Measurements from ENCODE around the gene ZNF467.

Gene ZNF467

GRCh38 chr7:149770728-149771636 lies 2.4 kb downstream of the ZNF467 start:
- DNase-seq (ENCODE audit: low spot score): no peak

GRCh38 chr7:149769915-149770314 lies 3.5 kb downstream of the ZNF467 start:
- DNase-seq (ENCODE audit: low spot score): no peak

DNA sequence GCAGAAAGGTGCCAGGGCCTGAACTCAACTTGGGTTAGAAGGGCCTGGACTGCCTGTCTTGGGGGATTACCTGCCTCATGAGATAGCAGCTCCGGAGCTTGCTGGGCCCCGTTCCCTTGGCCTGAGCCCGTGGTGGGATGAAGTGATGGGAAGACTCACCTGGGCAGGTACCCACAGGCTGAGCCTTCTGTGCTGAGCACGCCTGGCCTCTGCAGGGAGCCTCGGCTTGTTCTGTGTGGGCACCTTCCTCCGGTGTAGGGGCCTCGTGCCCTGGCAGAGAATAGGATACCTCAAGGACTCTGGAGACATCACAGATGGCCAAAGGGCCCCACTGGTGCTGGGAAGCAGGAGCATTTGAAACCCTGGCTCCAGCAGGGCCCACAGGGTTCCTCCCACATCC lies 4.5 kb downstream of the ZNF467 start:
- no peak for DNase-seq (ENCODE audit: low spot score)

GRCh38 chr7:149767068-149767467 lies 6.3 kb downstream of the ZNF467 start:
- no peak for DNase-seq (ENCODE audit: low spot score)

DNA sequence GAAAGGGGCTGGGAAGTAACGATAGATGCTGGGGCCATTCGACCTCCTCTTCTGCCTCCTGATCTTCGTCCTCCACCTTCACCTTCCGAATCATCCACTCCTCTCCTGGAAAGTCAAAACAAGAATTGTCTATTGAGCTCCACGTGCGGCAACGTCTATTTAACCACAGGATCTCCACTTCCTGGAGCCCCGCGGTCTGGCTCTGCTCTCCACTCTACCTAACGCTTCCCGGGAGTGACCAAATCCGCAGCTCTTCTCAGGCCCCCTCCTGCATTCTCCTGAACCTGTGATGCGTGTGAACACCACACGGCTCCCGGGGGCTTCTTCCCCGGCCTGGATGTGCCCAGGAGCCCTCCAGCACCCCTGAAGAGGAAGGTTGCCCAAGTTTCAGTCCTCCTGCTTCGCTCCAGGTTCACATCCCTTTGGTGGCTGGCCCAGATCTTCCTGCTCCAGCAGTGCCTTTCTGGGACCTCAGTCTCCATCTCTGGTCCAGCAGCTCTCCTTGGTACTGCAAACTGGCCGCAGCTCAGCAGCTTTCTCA lies 7.2 kb downstream of the ZNF467 start:
- DNase-seq (ENCODE audit: low spot score): no peak

- no peak for DNase-seq (ENCODE audit: low spot score)
Measured at GRCh38 chr7:149765399-149766121, 7.8 kb downstream of the ZNF467 start.

DNA sequence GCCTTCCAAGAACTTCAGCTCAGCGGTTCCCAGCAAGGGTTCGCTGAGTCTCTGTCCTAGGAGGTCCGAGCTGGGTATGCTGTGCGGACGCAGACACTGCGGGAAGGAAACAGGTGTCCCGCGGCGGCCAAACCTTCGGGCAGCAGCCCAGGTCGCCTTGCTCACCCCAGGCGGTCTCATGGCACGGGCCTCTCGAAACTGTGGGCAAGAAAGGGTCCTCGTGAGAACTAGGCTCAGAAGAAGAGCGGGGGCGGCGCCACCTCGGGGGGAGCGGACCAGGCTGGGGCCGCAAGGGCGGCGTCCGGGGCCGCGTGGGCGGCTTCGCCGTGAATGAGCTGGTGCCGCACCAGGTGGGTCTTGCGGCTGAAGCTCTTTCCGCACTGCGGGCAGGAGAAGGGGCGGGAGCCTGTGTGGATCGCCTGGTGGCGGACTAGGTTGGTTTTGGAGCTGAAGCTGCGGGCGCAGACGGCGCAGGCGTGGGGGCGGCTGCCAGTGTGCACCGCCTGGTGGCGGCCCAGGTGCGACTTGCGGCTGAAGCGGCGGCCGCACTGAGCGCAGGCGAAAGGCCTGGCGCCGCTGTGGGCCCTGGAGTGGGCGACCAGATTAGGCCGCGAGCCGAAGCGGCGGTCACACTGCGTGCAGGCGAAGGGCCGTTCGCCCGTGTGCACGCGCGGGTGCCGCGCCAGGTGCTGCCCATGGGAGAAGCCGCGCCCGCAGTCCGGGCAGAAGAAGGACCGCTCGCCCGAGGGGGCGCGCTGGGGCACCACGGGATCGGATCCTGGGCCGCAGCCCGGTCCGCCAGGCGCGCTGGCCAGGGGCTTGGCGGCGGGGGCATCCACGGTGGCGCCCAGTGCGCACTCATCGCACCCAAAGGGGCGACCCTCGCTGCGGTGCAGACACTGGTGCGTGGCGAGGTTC lies 8.6 kb downstream of the ZNF467 start:
- DNase-seq (ENCODE audit: low spot score): no peak

- DNase-seq (ENCODE audit: low spot score): no peak
Measured at GRCh38 chr7:149763563-149764240, 9.7 kb downstream of the ZNF467 start.

DNA sequence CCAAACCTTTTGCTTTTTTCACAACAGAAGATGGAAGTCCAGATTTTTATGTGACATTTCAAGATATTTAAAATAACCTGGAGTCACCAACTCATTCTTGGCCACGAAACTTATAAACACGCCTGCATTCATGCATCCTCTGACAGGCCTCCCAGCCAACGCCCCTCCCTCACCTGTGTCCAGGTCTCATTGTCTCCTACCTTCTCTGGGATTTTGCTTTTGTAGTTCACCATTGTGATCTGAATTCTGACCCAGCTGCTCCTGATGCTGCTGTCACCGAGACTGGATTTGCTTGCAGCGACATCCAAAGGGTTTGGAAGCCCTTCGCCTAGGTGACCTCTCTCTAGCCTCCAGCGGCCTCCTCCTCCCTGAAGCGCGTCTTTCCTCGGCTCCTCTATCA lies 10.8 kb downstream of the ZNF467 start:
- no peak for DNase-seq (ENCODE audit: low spot score)

GRCh38 chr7:149762089-149762488 lies 11.3 kb downstream of the ZNF467 start:
- DNase-seq (ENCODE audit: low spot score): no peak

DNA sequence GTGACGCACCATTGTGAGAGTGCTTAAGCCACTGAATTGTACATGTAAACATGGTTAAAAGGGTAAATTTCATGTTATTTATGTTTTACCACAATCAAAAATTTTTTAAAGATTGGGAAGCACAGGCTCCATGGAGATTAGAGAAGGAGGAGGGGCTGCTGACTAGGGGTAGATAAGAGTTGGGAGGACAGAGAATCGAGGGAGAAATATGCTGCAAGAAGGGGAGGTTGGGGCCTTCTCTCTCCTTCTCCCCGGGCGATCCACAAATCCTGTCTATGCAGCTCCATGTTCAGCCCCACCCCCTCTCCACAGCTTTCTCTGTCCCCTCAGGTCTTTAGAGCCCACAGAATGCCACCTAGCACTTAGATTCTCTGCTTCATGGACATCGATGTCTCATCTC lies 12.1 kb downstream of the ZNF467 start:
- DNase-seq (ENCODE audit: low spot score): no peak

GRCh38 chr7:149760538-149760937 lies 12.8 kb downstream of the ZNF467 start:
- no peak for DNase-seq (ENCODE audit: low spot score)

DNA sequence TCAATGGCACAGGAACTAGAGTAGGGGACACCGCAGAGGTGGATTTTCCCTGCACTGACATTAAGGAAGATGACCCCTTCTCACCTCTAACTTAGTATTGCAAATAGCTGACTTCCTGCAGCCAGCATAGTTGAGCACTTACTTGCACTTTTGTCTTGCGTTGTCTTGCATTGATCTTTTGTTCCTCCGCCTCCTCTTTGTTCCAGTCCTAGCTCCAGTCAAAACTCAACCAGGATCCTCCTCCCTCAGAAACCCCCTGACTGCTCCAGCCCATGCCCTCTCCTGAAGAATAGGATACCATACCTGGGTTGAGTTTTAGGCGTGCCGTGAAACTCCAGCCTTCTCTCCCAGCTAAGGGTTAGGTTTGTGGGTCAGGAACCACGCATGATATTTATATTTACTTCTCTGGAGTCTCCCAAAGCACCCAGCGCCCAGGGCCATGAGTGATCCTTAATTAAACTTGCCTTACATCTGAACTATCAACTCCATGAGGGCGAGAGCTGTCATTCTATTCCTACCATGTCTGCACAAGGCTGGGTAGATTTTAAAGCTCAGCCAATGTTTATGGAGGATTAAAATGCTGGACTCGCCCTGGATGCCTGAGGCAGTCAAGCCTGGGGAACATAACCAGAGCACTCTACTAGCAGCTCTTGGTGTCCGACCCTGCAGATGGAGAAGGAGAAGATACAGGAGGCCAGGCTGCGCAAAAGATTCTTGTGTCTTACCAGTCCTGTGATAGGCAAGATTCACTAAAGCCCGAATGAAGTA lies 14.1 kb downstream of the ZNF467 start:
- DNase-seq (ENCODE audit: low spot score): no peak

DNA sequence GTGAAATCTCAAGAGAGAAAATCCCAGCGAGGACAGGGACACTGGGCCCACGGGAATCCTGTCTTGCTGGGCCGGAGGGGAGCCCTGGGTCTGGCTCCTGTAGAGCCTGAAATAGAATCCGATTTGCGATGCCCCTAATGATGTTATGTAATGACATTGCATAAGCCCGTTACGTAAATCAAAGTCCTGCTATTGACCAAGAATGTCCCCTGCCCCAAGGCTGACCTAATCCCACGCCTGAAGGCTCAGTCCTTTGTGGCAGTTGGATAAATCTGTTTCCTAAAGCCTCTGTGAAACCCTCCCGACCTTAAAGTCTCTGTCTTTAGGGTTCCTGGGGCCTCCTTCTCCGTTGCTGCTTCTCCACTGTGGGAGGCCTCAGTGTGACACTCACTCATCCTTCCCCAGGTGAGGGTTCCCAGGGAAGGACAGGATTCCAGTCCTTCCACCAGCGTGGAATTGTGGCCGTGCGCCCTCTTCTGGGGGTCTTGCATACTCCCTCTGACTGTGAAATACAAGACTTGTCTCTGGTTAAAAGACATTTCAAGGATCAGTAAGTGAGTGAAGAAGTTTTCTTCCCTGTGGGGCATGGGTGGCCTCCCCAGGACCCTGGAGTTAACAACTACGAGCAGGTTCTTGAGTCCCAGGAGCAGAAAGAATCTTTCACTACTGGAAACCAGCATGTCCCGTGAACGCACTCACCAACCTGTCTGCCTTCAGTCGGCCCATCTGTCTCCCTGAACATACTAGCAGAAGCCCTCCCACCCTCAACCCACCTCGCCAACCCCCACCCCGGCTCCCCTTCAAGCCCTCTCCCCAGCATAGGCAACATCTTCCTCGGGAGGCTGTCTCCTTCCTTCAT lies 19.8 kb downstream of the ZNF467 start:
- DNase-seq (ENCODE audit: low spot score): no peak

- no peak for DNase-seq (ENCODE audit: low spot score)
Measured at GRCh38 chr7:149752646-149753045, 20.7 kb downstream of the ZNF467 start.

GRCh38 chr7:149751043-149751775 lies 22.2 kb downstream of the ZNF467 start:
- DNase-seq (ENCODE audit: low spot score): no peak

DNA sequence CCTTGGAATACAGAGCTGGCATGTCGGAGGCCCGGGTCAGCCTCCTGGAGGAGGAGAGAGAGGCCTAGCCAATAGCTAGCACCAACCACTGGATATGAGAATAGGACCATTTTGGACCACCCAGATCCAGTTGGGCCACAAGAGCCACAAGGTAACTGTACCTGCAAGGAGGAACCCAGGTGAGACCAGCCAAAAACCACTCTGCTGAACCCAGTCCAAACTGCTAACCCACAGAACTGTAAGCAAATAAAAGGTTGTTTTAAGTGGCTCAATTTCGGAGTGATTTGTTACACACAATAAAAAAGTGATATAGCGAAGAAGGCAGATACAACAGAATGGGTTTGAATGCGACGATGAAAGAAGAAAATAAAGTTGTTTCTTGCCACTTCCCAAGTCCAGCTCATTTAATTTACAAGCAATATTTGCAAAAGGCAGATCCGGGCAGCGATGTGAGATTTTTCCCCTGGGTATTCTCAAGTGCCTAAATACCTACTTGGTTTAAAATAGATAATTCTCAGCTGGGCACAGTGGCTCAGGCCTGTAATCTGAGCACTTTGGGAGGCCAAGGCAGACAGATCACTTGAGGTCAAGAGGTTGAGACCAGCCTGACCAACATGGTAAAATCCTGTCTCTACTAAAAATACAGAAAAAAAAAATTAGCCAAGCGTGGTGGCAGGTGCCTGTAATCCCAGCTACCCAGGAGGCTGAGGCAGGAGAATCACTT lies 23.1 kb downstream of the ZNF467 start:
- DNase-seq (ENCODE audit: low spot score): no peak

All from NAMALWA (cell line).